ENCODE results near the gene ARHGAP42.
"Not testable (repeated sequence)": the region's sequence is repeated elsewhere in the genome, so short reads cannot be mapped to it uniquely, and the experiment has no call there.

Gene ARHGAP42

DNA sequence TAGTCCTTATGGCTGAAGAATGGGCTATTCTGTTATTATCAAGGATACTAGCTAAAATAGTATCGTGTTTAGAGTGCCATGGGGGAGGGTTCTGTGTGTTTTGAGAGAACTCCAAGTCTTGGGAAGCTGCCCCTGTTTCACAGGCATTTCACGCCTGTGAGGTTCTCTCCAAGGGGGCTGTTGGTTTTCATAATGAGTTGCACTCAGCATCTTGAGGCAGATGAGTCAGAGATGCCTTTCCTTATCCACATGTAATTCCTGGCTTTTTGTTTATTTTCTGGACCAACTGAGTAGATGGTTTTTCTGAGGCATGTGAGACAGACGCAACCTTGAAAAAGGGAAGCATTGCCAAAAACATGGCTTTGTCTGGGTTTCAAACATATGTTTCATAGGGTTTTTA, 203.7 kb downstream of the ARHGAP42 start:
- TF ChIP-seq, protein P1, sequence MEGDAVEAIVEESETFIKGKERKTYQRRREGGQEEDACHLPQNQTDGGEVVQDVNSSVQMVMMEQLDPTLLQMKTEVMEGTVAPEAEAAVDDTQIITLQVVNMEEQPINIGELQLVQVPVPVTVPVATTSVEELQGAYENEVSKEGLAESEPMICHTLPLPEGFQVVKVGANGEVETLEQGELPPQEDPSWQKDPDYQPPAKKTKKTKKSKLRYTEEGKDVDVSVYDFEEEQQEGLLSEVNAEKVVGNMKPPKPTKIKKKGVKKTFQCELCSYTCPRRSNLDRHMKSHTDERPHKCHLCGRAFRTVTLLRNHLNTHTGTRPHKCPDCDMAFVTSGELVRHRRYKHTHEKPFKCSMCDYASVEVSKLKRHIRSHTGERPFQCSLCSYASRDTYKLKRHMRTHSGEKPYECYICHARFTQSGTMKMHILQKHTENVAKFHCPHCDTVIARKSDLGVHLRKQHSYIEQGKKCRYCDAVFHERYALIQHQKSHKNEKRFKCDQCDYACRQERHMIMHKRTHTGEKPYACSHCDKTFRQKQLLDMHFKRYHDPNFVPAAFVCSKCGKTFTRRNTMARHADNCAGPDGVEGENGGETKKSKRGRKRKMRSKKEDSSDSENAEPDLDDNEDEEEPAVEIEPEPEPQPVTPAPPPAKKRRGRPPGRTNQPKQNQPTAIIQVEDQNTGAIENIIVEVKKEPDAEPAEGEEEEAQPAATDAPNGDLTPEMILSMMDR (IDR thresholded peaks at IDR 0.05; ENCODE audit: insufficient read depth, missing control alignments): no peak
- DNase-seq (ENCODE audit: insufficient read length, low spot score) (no peak), FAIRE-seq (no peak)

DNA sequence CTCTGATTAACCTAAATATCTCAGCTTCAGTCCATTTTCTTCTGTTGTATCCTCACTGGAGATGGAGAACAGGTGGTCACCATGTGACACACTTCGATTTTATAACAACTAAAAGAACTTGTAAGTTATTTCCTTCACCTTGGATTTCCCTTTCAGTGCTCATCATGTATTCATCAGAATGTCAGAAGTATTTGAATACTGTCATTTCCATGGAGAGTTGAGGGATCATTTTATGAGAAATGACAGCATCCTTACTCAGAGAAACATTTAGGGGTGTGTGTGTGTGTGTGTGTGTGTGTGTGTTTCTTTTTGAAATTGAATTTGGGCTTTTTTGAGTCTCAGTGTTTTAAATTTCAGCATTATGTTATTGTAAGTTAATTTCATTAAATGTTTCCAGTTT, 205.8 kb downstream of the ARHGAP42 start:
- DNase-seq (ENCODE audit: insufficient read length, low spot score) (no peak), FAIRE-seq (no peak)
- TF ChIP-seq, protein P1 (IDR thresholded peaks at IDR 0.05; ENCODE audit: insufficient read depth, missing control alignments): no peak

DNA sequence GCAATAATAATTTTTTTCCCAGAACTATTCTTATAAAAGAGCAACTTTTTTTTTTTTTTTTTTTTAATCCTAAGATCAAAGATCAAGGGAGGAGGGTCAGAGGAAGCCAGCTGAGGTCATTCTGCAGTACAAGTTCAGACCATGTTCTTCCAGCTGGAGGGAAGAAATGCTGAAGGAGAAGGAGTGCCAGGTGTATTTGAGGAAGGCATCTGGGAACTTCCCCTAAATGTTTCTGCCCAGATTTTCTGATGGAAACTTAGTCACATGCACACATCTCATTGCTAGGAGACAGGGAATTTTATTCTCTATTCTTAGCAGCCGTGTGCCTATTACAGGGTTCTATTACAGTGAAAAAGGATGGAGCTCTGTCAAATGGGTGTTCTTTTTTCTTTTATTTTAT, 208.4 kb downstream of the ARHGAP42 start:
- DNase-seq (ENCODE audit: insufficient read length, low spot score) (no peak), FAIRE-seq (no peak)
- TF ChIP-seq, protein P1 (IDR thresholded peaks at IDR 0.05; ENCODE audit: insufficient read depth, missing control alignments): no peak

DNA sequence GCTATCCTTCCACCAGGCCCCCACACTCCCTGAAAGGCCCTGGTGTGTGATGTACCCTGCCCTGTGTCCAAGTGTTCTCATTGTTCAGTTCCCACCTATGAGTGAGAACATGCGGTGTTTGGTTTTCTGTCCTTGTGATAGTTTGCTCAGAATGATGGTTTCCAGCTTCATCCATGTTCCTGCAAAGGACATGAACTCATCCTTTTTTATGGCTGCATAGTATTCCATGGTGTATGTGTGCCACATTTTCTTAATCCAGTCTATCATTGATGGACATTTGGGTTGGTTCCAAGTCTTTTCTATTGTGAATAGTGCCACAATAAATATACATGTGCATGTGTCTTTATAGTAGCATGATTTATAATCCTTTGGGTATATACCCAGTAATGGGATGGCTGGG, 208.9 kb downstream of the ARHGAP42 start:
- FAIRE-seq; DNase-seq (ENCODE audit: insufficient read length, low spot score): not testable (repeated sequence)

DNA sequence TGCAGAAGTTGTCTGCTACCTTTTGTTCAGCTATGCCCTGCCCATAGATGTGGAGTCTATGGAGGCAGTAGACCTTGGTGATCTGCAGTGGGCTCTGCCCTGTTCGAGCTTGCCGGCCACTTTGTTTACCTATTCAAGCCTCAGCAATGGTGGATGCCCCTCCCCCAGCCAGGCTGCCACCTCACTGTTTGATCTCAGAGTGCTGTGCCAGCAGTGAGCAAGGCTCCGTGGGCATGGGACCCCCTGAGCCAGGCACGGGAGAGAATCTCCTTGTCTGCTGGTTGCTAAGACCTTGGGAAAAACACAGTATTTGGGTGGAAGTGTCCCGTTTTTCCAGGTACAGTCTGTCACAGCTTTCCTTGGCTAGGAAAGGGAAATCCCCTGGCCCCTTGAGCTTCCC, 214.4 kb downstream of the ARHGAP42 start:
- FAIRE-seq; DNase-seq (ENCODE audit: insufficient read length, low spot score): not testable (repeated sequence)

DNA sequence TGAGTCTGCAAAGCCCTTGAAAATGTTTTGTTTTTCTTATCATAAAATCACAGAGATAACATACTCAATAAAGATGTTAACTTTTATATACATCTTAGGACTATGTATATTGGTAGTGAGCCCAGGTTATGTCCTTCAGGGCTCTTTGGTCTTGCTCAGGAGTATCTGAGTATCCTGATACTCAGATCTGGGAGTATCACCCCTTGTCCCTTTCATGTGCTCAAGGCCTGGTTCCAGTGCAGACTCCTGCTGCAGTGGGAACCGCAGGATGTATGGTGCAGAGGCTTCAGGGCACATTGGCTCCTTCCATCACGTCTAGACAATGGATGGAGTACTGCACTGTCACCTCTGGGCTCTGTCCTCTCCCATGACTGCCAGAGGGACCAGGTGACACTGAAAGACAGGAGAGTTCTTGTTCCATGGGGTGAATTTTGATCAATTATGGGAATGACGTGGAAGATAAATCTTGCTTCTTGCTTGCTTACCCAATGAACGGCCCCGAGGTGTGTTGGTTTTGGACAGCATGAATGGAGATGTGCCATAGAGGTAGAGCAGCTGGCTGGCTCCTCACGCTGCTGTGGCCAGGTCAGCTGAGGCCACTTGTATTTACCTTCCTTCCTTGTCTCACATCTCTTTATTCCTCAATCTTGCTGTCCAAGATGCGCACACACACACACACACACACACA, 215.5 kb downstream of the ARHGAP42 start:
- DNase-seq (ENCODE audit: insufficient read length, low spot score) (no peak), FAIRE-seq (no peak)
- TF ChIP-seq, protein P1 (IDR thresholded peaks at IDR 0.05; ENCODE audit: insufficient read depth, missing control alignments): no peak

DNA sequence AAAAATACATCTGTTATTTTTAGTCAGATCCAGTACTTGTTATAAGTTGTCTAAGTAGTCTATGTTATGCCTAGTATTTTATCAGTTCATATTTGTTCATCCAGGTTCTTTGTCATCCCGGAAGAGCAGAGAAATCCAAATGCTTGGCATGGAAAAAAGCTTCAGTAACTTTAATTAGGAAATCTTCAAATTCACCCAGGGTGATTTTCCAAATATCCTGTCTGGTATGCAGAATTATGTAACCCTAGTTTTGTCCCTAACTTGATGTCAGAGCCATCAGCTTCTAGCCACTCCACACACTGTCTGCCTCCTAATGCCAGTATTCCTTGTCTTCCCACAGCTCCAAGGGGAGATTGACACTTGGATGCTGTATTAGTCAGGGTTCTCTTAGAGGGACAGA, 216.2 kb downstream of the ARHGAP42 start:
- TF ChIP-seq, protein P1 (IDR thresholded peaks at IDR 0.05; ENCODE audit: insufficient read depth, missing control alignments): no peak
- no peak for FAIRE-seq
- DNase-seq (ENCODE audit: insufficient read length, low spot score): no peak

DNA sequence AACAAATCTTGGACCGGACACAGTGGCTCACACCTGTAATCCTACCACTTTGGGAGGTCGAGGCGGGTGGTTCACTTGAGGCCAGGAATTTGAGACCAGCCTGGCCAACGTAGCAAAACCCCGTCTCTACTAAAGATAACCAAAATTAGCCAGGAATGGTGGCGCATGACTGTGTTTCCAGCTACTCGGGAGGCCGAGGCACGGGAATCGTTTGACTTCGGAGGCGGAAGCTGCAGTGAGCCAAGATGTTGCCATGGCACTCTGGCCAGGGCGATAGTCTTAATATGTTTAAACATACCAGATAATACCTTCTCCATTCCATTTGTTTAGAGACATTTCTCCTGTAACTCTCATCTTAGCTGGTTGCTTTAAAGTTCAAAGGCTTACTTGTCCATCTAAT, 218.6 kb downstream of the ARHGAP42 start:
- DNase-seq (ENCODE audit: insufficient read length, low spot score): no peak
- TF ChIP-seq, protein P1 (IDR thresholded peaks at IDR 0.05; ENCODE audit: insufficient read depth, missing control alignments): no peak
- no peak for FAIRE-seq
